SIG-M5 (cell line): ENCODE data around the gene RAB3C.

Source experiments
- DNase-seq: peaks from one replicate; lab custom pipeline; 2025; lab: John Stamatoyannopoulos, UW

The RAB3C gene

DNA sequence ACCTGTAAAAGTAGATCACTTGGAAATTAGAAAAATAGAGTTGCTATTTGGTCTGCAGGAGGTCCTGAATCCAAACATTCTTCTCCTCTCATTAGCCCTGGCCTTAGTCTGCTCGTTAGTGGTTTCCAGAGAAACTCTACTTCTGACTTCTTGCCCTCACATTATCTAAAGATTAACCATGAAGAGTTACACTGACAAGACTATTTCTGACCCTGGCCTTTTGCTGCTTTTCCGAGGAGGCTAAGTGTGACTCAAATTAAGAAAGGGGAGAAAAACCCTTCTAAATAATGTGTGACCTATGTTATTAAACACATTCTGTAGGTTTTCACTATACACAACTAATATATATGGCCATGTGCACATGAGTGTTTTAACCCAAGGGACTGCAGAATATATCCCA lies 302.4 kb downstream of the RAB3C start:
- DNase-seq = no peak

DNA sequence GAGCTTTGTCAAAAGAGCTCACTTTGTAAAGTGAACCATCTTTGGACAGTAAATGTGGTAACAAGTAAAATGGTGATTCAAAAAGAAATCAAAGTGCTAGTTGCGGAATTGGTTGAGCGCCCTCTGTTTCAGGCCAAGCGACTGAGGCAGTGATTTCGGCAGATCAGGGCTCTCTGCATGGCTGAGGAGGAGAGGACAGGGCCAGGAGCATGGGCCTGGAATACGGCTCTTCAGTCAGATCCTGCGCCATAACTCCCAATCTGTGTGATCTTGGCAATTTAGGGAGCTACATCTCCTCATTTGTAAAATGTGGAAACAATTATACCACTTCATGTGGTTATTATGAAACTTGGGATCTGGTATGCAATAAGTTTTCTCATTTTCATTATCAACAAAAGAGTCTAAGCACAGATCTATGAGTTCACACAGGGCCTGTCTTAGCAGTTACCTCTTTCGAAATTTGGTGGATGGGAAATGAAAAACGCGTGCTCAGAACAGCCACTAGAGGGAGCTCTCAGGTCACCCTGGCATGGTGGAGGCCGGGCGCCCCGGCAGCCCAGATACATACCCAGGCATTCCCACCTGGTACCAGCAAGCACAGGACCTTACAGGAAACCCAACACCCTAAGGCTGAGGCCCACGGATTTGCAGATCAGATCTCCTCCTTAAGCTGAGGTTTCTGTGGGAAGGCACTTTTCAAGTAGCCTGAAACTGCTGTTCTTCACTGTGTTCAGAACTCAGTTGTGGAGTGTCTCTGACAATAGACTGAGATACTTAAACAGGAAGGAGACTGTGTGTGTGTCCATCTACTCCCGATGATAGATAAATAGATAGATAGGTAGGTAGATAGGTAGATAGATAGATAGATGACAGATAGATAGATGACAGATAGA lies 303.7 kb downstream of the RAB3C start:
- DNase-seq = no peak

DNA sequence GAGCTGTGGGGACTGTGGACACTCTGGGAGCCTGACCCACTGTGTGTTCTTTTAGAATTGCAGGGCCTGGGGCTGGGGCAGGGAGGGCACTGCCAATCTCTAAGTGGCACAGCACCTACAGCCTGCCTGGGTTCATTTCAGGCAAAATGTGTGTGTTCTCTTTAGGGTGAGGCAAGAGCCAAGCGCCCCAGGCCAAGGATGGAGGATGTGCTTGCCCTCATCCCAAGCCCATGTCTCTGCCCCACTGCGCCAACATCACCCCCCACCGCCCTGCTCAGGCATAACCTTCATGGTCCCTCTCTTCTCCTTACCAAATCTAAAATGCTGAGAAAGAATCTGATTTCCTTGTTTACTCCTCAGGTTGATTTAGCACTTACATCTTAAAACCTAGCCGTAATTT lies 304.4 kb downstream of the RAB3C start:
- no peak for DNase-seq

DNA sequence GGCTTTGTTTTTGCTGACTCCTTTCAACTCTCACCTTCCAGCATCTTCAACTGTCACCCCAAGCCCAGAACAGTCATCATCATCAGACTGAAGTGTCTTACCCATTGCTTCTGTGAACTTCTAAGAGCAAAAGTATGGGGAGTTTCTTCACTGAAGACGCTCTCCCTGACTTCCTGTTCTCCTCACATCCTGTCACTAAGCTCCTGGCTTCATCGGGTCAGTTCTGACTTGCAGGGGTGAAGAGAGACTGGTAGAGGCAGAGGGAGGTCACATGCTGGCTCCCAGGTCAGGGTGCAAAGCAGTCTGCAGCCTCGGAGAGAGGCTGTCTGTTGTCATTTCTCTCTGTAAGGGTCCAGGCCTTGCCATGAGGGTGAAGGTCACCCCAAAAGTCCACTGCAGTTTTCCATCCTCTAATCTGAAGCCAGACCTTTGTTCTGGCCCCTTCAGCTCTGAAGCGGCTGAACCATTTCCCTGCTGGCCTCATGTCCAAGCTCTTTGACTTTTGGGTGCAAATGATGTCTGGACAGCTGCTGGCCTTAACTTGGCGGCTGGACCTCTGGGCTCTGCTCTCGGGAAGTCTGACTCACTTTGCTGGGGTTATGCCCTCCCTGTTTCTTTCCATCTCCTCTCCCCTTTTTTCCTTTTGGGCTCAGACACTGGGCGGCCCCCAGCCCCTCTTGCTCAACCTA lies 305.0 kb downstream of the RAB3C start:
- DNase-seq = no peak

DNA sequence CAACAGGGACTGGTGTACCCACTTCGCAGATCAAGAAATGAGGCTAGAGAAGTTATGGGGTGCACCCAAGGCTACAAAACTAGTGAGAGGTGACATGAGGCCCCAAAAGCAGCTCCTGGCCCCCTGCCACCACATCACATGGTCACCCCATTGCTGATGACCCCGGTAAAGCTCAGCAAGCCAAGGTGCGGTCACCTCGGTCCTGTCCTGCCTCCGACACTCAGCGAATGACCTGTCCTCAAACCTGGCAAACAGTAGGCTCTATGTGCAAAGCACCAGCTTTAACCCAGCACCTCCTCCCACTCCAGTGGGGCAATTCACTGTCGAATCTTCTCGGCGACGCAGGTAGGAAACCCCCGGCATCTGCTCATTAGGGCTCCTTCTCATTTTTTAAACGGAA lies 307.4 kb downstream of the RAB3C start:
- no peak for DNase-seq

DNA sequence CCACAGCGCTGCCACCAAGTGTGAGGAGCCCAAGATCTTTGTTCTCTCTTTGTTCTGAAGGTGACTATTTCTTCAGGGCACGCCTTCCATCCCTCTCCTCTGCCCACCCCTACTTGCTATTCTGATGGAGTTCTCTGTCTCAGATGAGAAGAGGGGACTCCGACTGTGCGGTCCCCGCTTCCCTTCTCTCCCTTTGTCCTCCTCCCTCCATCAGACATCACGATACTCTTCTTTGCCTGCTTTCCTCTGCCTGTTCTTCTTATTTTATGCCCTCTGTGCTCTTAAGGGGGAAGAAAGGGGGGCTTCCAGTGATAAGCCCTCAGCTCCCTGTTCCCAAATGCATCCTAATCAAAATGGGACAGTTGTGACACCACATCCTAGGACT lies 307.8 kb downstream of the RAB3C start:
- DNase-seq = no peak

DNA sequence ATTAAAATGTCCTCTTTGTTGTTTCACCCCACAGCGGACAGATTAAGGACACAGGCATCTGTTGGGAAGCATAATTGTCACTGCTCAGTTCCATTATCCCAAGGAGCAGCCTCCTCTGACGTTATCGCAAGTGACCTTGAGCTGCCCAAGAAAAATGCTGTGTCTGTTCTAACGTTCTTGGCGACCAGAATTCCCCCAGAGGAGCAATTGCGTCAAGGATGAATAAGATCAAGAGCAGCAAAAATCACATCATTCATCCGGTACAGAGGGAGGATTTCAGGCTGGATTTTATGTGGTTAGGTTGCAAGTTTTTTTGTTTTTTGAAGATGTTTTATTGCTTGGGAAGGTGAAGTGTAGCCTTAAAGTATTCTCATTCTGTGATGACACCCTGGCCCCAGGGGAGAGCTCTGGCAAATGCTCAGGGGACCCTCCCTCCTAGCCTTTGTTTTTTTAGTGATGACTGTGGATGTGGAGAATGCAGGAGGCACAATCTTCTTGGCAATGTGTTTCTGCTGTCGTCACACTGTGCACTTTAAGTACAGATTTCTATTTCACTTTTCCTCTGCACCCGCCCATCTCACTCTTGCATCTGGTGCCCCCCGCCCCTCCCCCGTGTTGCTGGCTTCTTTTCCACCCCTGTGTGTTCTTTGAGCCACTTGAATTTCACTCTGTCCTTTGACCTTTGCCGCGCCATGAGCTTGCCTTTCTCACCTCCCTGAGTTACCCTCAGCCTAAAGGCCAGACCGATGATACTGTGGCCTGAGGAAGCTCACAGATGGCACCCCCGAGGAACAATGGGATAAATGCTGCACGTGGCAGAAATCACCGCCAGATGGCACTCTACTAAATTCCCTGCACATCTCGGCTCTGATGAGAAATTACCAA lies 308.5 kb downstream of the RAB3C start:
- DNase-seq = no peak

DNA sequence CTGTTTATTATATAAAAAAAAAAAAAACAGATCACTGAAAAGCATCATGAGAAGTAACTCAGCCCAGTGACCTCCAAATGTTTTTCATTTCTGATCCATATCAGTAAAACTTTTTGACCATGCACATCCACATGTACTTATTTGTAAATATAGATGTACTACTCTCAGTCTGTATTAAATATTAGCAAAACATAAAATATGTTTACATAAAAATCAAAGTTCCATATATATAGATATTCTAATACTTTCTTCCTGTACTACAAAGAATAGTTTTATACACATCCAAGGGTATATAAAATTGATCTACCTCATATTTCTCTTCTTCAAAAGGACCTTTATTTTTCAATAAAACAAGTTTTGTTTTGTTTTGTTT lies 309.1 kb downstream of the RAB3C start:
- no peak for DNase-seq

DNA sequence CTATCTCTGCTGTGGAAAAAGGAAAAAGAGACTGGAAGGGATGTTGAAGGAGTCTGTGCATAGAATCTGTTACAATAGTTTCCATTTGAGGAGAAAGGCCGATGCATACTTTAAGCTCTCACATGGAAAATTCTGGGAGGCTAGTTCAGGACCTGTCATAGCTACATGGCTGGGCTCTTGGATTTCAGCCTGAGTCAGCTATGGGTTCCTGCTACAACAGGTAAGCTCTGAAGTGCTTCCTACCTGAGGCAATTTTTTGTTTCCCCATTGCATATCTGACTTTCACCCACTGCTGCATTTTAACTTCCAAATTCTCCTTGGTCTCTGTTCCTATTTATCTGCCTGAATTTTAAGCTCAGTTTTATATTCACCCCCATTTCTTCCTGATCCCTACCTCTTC lies 310.7 kb downstream of the RAB3C start:
- no peak for DNase-seq

DNA sequence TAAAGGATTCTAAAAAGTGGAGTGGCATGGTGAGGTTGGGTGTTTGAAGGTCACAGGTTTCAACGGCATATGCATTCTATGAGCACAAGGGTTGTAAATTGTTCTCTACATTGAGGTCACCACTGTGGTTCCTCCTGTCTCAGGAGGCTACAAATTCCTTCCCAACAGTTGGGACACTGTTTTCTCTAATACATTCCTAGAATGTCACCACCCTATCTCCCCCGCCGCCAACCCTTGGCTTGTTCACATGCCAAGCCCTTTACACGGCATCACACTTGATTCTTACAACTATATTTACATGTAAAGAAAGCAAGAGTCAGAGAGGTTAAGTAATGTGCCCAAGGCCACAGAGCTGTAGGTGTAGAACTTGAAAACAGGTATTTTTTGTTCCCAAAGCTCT lies 315.1 kb downstream of the RAB3C start:
- DNase-seq = no peak

DNA sequence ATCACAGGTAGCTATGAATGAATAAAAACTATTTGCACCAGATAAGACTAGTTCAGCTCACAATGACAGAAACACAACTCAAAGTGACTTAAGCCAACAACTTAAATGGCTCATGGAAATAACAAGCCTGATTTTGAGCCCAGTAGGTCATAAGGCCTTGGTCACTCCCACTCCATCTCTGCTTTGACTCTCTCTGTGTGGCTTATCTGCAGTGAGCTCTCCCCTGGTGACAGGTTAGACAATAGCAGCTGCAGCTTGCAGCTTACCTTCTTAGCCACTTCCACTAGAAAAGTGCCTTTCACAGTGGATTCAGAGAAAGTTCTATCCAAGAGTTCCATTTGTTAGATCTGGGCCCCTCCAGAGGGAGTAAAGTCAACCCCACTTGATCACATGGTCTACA lies 315.7 kb downstream of the RAB3C start:
- no peak for DNase-seq

DNA sequence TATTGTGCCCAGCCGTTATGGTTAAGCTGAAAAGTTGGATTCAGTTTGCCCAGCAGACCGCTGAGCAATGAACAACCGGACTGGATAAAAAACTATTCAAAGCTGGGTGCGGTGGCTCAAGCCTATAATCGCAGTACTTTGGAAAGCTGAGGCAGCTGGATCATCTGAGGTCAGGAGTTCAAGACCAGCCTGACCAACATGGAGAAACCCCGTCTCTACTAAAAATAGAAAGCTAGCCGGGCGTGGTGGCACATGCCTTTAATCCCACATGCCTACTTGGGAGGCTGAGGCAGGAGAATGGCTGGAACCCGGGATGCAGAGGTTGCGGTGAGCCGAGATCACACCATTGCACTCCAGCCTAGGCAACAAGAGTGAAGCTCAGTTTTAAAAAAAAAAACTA lies 318.4 kb downstream of the RAB3C start:
- no peak for DNase-seq

DNA sequence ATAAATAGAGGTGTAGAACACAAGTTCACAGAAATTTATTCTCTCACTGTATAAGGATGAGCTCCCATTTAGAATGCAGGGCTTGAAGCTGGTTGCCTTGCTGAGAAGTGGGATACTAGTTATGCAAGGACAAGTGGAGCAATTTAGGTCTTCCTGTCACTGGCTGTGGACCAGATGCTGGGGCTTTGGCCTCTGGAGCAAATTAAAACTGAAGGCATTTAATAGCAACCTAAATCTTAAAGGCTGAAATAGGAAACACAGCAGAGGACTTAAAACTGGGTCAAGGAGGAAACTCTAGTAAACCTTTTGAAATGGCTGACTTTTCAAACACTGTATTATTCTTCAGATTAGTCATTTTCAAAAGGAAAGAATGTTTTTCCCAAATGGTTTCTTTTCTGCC lies 319.4 kb downstream of the RAB3C start:
- DNase-seq = no peak

DNA sequence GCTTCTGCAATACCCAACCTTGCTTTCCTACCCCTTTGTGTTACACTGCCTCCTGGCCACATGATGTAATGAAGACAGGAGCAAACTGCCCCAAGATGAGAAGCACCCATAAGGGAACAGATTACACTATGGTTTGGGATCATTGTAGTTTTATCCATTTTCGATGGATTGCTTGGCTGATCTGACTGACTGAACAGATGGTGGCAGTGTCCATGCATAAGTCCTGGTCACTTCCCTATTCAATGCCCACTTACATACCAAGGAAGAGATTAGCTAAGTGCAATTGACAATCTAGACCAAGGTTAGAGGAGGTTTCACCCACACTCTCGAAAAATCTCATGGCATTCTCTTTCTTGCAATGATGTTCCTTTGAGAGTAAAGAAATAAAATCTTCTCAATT lies 319.9 kb downstream of the RAB3C start:
- DNase-seq = no peak

DNA sequence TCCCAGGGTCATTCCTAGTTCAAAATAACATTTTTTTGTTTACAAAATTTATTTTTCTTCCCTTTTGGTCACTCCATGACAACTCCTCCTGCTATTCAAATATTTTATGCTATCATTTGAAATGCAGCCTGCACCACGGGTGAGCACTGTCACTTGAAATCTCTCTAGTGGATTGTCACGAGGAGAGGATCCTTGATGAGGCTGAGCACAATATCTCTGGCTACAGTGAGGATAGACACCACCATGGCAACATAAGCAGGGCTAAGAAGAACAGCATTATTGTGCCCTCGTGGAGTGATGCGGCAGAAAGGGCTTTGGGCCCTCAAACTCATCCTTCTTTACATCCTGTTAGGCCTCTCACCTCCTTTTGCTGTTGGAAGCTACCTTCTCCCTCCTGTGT lies 321.9 kb downstream of the RAB3C start:
- no peak for DNase-seq

DNA sequence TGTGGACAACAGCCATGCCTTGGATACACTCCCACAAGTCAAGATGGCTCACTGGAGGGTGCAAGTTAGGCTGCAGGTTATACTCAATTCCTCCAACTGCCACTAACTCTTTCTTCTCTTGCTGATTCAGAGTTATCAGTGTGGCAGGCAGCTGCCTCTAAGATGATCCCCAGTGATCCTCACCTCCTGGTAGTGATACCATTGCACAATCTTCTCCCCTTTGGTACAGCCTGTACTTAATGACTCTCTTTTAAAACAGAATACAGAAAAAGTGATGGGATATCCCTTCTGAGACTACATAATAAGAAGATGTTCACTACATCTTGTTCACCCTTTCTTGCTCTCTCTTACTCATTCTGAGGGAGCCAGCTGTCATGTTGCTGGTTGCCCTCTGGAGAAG lies 323.1 kb downstream of the RAB3C start:
- no peak for DNase-seq
